Posterior cingulate gyrus (tissue), 11 donors: ENCODE results near the gene SETD5.
"Not testable (repeated sequence)": the region's sequence is repeated elsewhere in the genome, so short reads cannot be mapped to it uniquely, and the experiment has no call there.

Experiments
- DNase-seq, 10 donors: peaks; one replicate each; pipeline versions ENCODE4 v3.0.0 to v3.0.0-alpha.2; 2020 to 2021; ENCODE audit warnings: mixed read lengths in 3 of 10
- intact Hi-C: fragments of 100-400 bp; cut with DNase I; formaldehyde crosslinking; loops from one replicate; pipeline ENCODE4 v1.15.1; 2023

Gene SETD5

GRCh38 chr3:9448071-9448470, 50.7 kb downstream of the SETD5 start:
- no peak for DNase-seq
- intact Hi-C loops = no loop called here

GRCh38 chr3:9448643-9449042, 51.2 kb downstream of the SETD5 start:
- intact Hi-C loops = no loop called here
- no peak for DNase-seq

GRCh38 chr3:9450126-9450525, 52.7 kb downstream of the SETD5 start:
- no peak for DNase-seq
- intact Hi-C loops = no loop called here

GRCh38 chr3:9450991-9451390, 53.6 kb downstream of the SETD5 start:
- intact Hi-C loops = no loop called here
- DNase-seq = no peak

- intact Hi-C loops = no loop called here
- DNase-seq = no peak
Observed at GRCh38 chr3:9452417-9452816, 55.0 kb downstream of the SETD5 start.

GRCh38 chr3:9455596-9456131, 58.2 kb downstream of the SETD5 start:
- intact Hi-C loops = no loop called here
- no peak for DNase-seq

- no peak for DNase-seq
- intact Hi-C loops = no loop called here
Observed at GRCh38 chr3:9467451-9467850, 70.0 kb downstream of the SETD5 start.

- intact Hi-C loops = no loop called here
Observed at GRCh38 chr3:9468460-9468859, 71.0 kb downstream of the SETD5 start.

GRCh38 chr3:9469986-9470385, 72.6 kb downstream of the SETD5 start:
- DNase-seq = no peak
- intact Hi-C loops = no loop called here

More at GRCh38 chr3:9468460-9468859, 71.0 kb downstream of the SETD5 start:
- DNase-seq = no peak

GRCh38 chr3:9473496-9474065, 76.2 kb downstream of the SETD5 start:
- intact Hi-C loops = no loop called here
- no peak for DNase-seq

GRCh38 chr3:9474482-9474881, 77.1 kb downstream of the SETD5 start:
- intact Hi-C loops = no loop called here
- no peak for DNase-seq

GRCh38 chr3:9476935-9477334, 79.5 kb downstream of the SETD5 start:
- intact Hi-C loops = no loop called here

GRCh38 chr3:9480265-9480664, 82.8 kb downstream of the SETD5 start:
- intact Hi-C loops = no loop called here
- DNase-seq = no peak

More at GRCh38 chr3:9476935-9477334, 79.5 kb downstream of the SETD5 start:
- DNase-seq = no peak

GRCh38 chr3:9485248-9485647, 87.8 kb downstream of the SETD5 start:
- DNase-seq = no peak
- intact Hi-C loops = no loop called here

- intact Hi-C loops = no loop called here
- no peak for DNase-seq
Observed at GRCh38 chr3:9491506-9491905, 94.1 kb downstream of the SETD5 start.

GRCh38 chr3:9494036-9494435, 96.6 kb downstream of the SETD5 start:
- peak in 1 of 10 donors; percentile 79 for DNase-seq
- intact Hi-C loops = not testable (repeated sequence)

GRCh38 chr3:9496893-9497292, 99.5 kb downstream of the SETD5 start:
- peak in 1 of 10 donors; percentile 24 for DNase-seq
- intact Hi-C loops = no loop called here

- intact Hi-C loops = no loop called here
- DNase-seq = peak in 1 of 10 donors; percentile 50
Observed at GRCh38 chr3:9497821-9498565, 100.6 kb downstream of the SETD5 start.

GRCh38 chr3:9498781-9499180, 101.4 kb downstream of the SETD5 start:
- intact Hi-C loops = no loop called here
- no peak for DNase-seq

GRCh38 chr3:9499455-9500107, 102.2 kb downstream of the SETD5 start:
- intact Hi-C loops = no loop called here
- DNase-seq = peak in 1 of 10 donors; percentile 78
